GM12892 (cell line): ENCODE results near the gene TTLL11.
"Not testable (repeated sequence)": the region's sequence is repeated elsewhere in the genome, so short reads cannot be mapped to it uniquely, and the experiment has no call there.

Experiments
- DNase-seq: peaks from one replicate; pipeline ENCODE4 v3.0.0; 2011; ENCODE audit not compliant: insufficient read length
- FAIRE-seq: peaks from 2 replicates; lab custom pipeline; 2011; peaks lifted over from hg19 to GRCh38; lab: Jason Lieb, UNC
- POLR2A ChIP-seq: IDR thresholded peaks from 2 replicates; pipeline ENCODE4 v1.6.1; 2011; ENCODE audit warnings: low read depth, low read length, control low read depth
- POLR2AphosphoS5 ChIP-seq: IDR thresholded peaks from 2 replicates; pipeline ENCODE4 v1.6.1; 2011; ENCODE audit warnings: low read depth, low read length, control low read depth
- TAF1 ChIP-seq: IDR thresholded peaks from 2 replicates; pipeline ENCODE4 v1.6.1; 2011; ENCODE audit warnings: low read depth, mild to moderate bottlenecking, control low read depth, low read length, borderline replicate concordance

Gene TTLL11

DNA sequence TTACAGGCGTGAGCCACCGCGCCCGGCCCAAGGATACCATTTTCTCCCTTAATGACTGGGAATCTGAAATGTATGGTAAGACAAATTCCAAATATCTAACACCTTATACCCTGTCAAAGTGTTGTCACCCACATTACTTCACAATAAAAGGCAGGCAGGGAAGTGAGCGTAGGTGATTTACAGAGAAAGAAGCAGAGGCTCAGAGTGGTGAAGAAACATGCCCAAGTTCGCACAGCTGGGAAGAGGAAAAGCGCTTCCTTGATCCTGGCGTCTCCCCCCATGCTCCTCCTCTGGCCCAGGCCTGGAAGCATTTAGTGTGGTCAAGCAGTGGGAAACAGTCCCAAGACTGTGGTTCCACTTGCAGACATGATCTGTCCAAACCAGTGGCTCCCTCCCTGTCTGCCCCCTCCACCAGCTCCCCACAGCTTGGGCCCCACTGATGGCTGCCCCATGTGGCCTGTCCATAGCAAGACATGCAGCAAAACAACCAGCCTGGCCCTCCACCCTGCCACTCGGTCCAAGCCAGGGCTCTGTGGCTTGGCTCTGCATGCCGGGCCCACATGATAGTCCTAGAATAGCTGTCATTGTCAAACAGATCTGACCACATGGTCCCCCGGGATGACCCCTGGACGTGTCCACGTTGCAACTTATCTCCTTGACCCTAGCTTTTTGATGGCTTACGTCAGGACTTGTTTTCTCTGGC lies 107.2 kb downstream of the TTLL11 start:
- no peak for DNase-seq
- no peak for TF ChIP-seq TAF1
- TF ChIP-seq POLR2AphosphoS5, result no peak
- TF ChIP-seq POLR2A, result no peak
- FAIRE-seq, result no peak

DNA sequence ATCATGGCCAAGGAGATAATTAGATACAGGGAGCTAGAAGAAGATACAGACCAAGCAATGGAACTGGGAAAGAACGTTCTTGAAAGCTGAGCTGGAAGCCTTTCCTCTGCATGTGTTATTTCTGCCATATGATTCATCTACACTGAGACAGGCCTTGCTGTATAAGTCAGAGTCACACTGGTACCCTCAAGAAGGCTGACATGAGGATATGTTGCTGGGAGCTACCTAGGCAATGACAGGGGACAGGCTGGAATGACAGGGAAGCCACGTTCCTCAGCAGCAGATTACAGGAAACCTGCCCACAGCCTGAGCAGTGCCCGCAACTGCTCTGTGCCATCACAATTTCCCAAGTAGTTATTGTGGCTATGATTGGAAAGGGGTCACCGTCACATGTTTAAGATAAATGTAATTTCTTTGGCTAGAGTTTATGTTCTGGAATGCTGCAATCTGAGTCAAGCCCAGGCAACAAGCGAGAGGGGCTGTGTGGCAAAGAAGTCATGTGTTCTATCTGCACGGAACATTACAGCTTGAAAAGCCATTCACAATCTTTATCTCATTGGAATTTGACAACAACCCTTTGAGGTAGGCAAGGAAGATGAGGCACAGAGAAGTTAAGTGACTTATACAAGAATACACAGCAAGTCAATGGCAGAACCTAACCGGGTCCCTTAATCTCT lies 108.2 kb downstream of the TTLL11 start:
- TF ChIP-seq POLR2A (no peak), TAF1 (no peak), POLR2AphosphoS5 (no peak)
- no peak for DNase-seq
- no peak for FAIRE-seq

DNA sequence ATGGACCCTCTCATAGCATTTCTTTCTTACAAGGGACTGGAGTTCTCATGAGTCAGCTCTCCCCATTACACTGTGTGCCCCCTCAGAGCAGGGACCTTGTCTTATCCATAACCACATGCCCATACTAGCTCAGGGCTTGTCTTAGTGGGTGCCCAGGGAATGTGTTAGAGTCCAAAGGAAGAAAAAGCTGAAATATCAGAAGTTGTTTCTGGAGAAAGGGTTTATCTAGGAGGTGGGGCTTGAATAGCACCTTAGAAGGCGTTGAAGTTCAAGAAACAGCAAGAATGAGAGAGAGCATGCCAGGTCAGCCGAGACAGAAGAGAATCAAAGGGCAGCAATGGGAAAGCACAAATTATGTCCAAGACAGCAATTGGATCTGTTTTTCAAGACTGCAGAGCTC lies 109.4 kb downstream of the TTLL11 start:
- TF ChIP-seq POLR2A (no peak), POLR2AphosphoS5 (no peak), TAF1 (no peak)
- DNase-seq (no peak), FAIRE-seq (no peak)

DNA sequence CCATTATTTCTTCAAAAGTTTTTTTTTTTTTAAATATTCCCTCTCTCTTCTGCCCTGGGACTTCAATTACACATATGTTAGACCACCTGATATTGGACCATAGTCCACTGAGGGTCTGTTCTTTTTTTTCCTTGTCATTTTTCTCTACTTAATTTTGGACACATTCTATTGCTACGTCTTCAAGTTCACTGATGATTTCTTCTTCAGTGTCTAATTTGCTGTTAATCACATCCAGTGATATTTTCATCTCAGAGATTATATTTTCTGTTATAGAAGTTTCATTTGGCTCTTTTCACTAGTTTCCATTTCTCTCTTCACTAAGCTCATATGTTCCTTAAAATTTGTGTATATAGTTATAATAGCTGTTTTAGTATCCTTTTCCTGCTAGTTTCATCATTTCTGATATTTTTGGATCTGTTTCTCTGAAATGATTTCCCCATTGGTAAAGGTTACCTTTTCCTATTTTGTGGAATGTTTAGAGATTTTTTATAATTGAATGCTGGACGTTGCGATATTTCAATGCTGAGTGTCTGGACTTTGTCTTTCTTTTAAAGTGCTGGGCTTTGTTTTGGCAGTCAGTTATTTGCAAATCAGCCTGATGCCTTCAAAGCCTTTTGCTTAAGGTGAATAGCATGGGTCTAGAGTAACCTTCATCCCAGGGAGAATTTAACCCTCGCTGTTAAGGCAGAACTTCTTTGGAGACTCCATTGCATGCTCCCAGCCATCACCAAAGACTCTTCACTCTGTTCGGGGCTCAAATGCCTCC lies 111.8 kb downstream of the TTLL11 start:
- no peak for FAIRE-seq
- TF ChIP-seq POLR2AphosphoS5, result no peak
- no peak for TF ChIP-seq POLR2A
- TF ChIP-seq TAF1, result no peak
- DNase-seq, result no peak

GRCh38 chr9:121980665-121981064 lies 112.4 kb downstream of the TTLL11 start:
- DNase-seq, FAIRE-seq: not testable (repeated sequence)

DNA sequence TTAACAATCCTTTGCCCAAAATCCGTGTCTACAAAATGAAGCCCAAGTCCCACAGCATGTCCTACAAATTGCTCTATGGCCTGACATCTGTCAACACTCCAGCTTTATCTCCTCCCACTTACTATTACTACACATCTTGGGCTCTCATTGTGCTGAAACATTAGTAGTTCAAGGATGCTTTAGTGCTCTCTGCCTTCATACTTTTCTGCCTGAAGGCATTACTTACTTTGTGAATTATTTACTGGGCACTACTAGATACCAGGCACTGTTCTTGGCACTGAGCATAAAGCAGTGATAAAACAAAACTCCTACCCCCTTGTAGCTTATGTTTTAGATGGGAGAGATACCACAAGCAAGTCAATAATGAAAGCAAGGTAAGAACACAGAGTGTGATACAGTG lies 113.4 kb downstream of the TTLL11 start:
- FAIRE-seq (no peak), DNase-seq (no peak)
- TF ChIP-seq POLR2A, result no peak
- no peak for TF ChIP-seq POLR2AphosphoS5
- no peak for TF ChIP-seq TAF1

- TF ChIP-seq POLR2AphosphoS5, result no peak
- no peak for TF ChIP-seq POLR2A
- no peak for TF ChIP-seq TAF1
- DNase-seq, result no peak
- no peak for FAIRE-seq
Observed at GRCh38 chr9:121976751-121977150, 116.4 kb downstream of the TTLL11 start.

- DNase-seq (no peak), FAIRE-seq (no peak)
- TF ChIP-seq POLR2A, result no peak
- no peak for TF ChIP-seq TAF1
- no peak for TF ChIP-seq POLR2AphosphoS5
Observed at GRCh38 chr9:121975801-121976277, 117.3 kb downstream of the TTLL11 start.

DNA sequence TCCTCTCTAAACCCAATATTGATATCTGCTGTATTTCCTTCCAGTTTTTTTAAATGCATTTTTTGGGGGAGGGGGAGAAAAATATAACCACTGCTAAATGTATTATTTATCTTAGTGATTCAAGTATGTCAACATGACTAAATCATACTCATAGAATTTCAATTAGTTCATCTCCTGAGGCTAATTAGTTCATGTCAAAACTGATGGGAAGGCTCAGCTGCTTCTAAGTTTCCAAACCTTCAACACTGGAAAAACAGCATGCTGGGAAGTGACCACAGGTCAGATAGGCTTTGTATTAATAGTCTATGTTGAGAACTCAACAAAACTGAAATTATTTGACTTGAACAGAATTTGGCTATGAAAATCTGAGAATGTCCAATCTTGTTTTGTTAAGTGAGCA lies 118.7 kb downstream of the TTLL11 start:
- TF ChIP-seq POLR2A (no peak), POLR2AphosphoS5 (no peak), TAF1 (no peak)
- FAIRE-seq (no peak), DNase-seq (no peak)

DNA sequence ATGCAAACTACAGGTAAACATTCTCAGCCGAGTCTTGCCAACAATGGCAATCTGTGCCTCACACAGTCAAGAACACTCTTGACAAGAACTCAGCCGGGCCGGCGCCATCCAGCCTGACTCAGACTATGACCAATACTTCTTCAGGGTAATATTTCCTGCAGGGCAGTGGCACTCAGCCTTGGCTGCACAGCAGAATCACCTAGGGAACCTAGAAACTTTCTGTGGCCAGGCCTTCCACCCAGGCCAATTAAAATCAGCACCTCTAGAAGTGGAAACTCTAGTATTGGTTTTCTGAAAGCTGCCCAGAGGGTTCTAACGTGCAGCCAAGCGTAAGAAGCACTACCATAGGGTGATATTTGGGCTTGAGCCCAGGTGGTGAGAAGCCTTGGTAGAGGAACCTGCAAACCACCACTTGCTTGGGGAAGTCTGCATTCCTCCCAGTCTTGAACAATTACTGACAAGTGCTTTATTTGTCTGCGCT lies 120.6 kb downstream of the TTLL11 start:
- FAIRE-seq, result no peak

DNA sequence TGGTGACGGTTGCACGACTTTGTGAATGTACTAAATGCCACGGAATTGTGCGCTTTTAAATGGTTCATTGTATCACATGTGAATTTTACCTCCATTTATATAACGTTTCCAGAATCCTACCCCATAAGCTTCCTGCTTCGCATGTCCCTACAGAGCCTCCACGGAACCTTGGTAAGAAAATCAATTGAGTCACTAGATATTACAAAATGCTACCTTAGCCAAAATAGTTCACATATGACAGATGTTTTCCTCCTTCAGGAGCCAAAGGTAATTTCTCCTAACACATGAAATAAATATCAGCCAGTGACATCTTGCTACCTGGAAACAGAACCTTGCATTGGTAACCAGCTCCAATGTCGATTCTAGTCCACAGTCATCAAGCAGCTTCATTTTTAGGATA lies 125.1 kb downstream of the TTLL11 start:
- no peak for TF ChIP-seq POLR2A
- TF ChIP-seq TAF1, result no peak
- TF ChIP-seq POLR2AphosphoS5, result no peak
- no peak for DNase-seq
- no peak for FAIRE-seq

More for the DNA sequence above, 120.6 kb downstream of the TTLL11 start:
- no peak for TF ChIP-seq POLR2AphosphoS5
- TF ChIP-seq POLR2A, result no peak
- no peak for TF ChIP-seq TAF1
- no peak for DNase-seq

- TF ChIP-seq POLR2AphosphoS5 (no peak), TAF1 (no peak), POLR2A (no peak)
- FAIRE-seq, result no peak
- no peak for DNase-seq
Observed at GRCh38 chr9:121966706-121967105, 126.4 kb downstream of the TTLL11 start.
